Coronary artery (tissue), 2 donors: ENCODE data around the gene NES.

Experiments used
- DNase-seq: peaks from one replicate; pipeline ENCODE4 v3.0.0-alpha.2; 2017; ENCODE audit warnings: low spot score
- H3K27ac ChIP-seq, 2 donors: fragments of 200-600 bp; sonication (generic); one replicate each; pipeline ENCODE4 v1.5.1; 2016 to 2019
- H3K4me3 ChIP-seq: fragments of 200-600 bp; sonication (generic); 2 replicates; pipeline ENCODE4 v1.5.1; 2016; ENCODE audit warnings: mild to moderate bottlenecking, moderate library complexity
- CTCF ChIP-seq: fragments of 200-600 bp; sonication (generic); IDR thresholded peaks from one replicate; pipeline ENCODE4 v1.5.1; 2019; ENCODE audit warnings: antibody characterized with exemption

The NES gene

DNA sequence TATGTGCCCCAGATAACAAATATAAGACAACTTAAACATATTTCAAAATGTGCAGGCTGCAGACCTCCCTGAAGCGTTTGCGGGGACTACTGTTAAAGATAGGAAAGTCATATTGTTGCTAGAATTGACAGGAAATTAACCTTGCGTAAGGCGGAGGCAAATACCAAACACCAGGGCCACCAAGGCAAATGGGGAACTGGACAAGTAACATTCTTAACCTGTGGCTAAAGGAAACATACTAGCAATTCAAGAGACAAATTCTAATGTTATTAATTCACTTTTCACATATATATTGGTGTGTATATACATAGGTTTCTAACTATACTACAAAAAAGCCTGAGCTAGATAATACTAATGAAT is 51.1 kb downstream of the NES start:
- Histone ChIP-seq H3K27ac (no peak overlapping the region), H3K4me3 (peak overlapping the region; percentile 72)
- no peak for DNase-seq
- no peak for TF ChIP-seq CTCF

DNA sequence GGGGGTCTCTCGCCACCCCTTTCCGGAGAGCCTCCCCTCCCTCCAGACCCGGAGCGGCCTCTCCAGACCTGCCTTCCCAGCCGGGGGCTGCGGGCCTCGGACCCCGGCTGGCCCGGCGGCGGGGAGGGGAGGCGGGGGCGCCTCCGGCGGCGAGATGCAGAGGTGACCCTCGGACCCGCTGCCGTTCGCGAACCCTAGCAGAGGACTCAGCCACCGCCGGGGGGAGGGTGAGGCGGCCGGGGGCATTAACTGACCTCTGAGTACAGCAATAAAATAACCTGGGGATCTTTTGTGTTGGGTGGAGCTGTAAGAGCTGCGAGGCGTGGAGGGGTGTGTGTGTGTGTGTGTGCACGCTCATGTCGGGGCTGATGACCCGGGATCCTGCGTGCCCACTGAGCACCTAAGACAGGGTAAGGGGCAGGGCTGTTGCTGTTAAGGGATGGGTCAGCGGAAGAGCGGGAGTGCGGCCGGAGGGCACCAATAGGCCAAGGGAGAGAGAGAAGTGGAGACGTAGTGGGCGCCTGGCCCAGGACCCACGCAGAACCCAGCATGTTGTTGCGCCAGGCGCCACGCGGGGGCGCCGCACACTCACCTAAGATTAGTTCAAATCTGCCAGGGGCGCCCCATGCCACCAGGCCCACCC is 51.6 kb downstream of the NES start:
- Histone ChIP-seq H3K27ac (peak overlapping the region in 1 of 2 donors; percentile 56), H3K4me3 (peak overlapping the region; percentile 72)
- DNase-seq = no peak
- TF ChIP-seq CTCF = peak; percentile 75

GRCh38 chr1:156624814-156625435 is 52.3 kb downstream of the NES start:
- no peak for TF ChIP-seq CTCF
- Histone ChIP-seq H3K4me3 (peak overlapping the region; percentile 72), H3K27ac (peak overlapping the region in 1 of 2 donors; percentile 56)
- DNase-seq = no peak

DNA sequence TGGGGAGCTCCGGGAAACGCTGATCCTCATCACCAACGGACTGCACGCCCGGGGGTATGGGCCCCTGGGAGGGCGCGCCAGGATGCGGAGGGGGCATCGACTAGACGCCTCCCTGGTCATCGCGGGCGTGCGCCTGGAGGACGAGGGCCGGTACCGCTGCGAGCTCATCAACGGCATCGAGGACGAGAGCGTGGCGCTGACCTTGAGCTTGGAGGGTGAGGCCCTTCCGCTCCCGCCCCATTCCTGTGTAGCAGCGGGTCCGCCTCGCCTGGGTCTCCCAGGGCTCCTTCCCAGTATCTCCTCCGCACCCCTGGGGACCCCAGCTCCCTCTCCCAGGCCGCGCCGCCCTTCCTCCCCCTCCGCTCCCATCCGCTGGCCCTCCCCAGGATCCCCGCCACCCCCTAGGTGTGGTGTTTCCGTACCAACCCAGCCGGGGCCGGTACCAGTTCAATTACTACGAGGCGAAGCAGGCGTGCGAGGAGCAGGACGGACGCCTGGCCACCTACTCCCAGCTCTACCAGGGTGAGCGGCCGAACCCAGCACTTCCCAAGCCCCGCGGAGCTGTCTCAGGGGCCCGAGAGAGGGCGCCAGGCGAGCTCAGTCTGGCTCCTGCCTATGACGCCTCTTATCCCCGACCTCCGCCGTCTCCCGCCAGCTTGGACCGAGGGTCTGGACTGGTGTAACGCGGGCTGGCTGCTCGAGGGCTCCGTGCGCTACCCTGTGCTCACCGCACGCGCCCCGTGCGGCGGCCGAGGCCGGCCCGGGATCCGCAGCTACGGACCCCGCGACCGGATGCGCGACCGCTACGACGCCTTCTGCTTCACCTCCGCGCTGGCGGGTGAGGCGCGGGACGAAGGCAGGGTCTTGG is 53.0 kb downstream of the NES start:
- DNase-seq = no peak
- TF ChIP-seq CTCF = peak; percentile 36
- Histone ChIP-seq H3K4me3 (peak overlapping the region; percentile 72), H3K27ac (peak overlapping the region in 1 of 2 donors; percentile 56)

- no peak for TF ChIP-seq CTCF
- H3K4me3 ChIP-seq = no peak overlapping the region
- no peak for DNase-seq
- no peak overlapping the region for H3K27ac ChIP-seq
Measured at GRCh38 chr1:156622581-156623297, 54.5 kb downstream of the NES start.

DNA sequence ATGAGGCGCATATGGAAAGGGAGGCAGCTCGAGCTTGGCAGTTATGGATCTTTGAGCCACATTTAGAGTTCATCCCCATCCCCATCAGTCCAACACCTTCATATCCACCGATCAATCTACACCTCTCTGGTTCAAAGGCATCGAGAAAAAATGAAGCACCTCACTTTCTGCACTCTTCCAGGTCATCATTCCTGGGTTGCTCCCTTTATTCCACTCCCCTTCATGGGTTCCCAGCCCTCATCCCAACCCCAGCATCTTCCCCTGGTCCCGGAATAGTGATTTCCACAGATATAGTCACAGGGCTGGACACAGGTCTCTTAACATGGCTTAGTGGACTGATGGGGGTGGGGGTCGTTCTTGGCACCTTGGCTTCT is 57.6 kb downstream of the NES start:
- Histone ChIP-seq H3K4me3 (no peak overlapping the region), H3K27ac (no peak overlapping the region)
- no peak for DNase-seq
- no peak for TF ChIP-seq CTCF
